HepG2 (cell line): ENCODE data around the gene NRL. TPM values are rescaled to one million over a fixed set of nuclear protein-coding genes. Genes with fewer than 3 reads are reported as not detected.

ENCODE experiments used
- ATAC-seq: fragments of 200-7000 bp; cut with Tn5 transposase; 3 replicates; pipeline ENCODE4 v1.9.1; 2020; ENCODE audit warnings: mild to moderate bottlenecking, moderate library complexity
- BruUV-seq: library from RNA; stranded (reverse); fragments of 400-500 nt; replicated peaks from 2 replicates; lab custom pipeline; 2021; lab: Mats Ljungman, UMichigan
- CTCF ChIA-PET: fragments of 300-600 bp; formaldehyde crosslinking; extraction: SDS; loops from one replicate; lab custom pipeline; 2021; ENCODE audit warnings: low total read pairs, inconsistent platforms, low intra/inter-chr PET ratio; lab: Yijun Ruan, JAX
- POLR2A ChIA-PET: fragments of 350-600 bp; sonication (Branson Sonifier 250); formaldehyde crosslinking; loops from one replicate; lab custom pipeline; 2020; ENCODE audit warnings: antibody characterized with exemption, inconsistent platforms; lab: Yijun Ruan, JAX
- DNase-seq: peaks from one replicate; pipeline ENCODE4 v3.0.0-alpha.2; 2015; ENCODE audit warnings: low spot score
- FAIRE-seq: peaks from 3 replicates; lab custom pipeline; 2011; peaks lifted over from hg19 to GRCh38; lab: Jason Lieb, UNC
- H2AFZ ChIP-seq: one replicate; pipeline ENCODE4 v1.6.1; 2011; ENCODE audit warnings: low read length, inconsistent platforms
- H3K27ac ChIP-seq: fragments of 300-600 bp; 3 replicates; pipeline ENCODE4 v1.8.0; 2011; ENCODE audit warnings: mixed run types, mild to moderate bottlenecking, mixed read lengths, low read length, inconsistent platforms; ENCODE audit not compliant: insufficient read depth; ENCODE audit errors: extremely low read length
- H3K27me3 ChIP-seq, 2 experiments: fragments of 200-600 bp in 1 of 2; 2 replicates in 1 of 2; 3 replicates in 1 of 2; pipeline versions ENCODE4 v1.6.0 to v1.8.0; 2011; ENCODE audit warnings: low read length in 2 of 2, mild to moderate bottlenecking in 2 of 2, moderate library complexity in 2 of 2, inconsistent platforms in 1 of 2; ENCODE audit not compliant: insufficient read depth in 2 of 2, control insufficient read depth in 1 of 2
- H3K36me3 ChIP-seq, 2 experiments: fragments of 200-600 bp in 1 of 2; replicated peaks in 1 of 2; 2 replicates in 1 of 2; 3 replicates in 1 of 2; pipeline versions ENCODE4 v1.5.1 to v1.8.0; 2011; ENCODE audit warnings: low read length in 2 of 2, inconsistent platforms in 1 of 2; ENCODE audit not compliant: insufficient read depth in 2 of 2, control insufficient read depth in 1 of 2
- H3K4me1 ChIP-seq: 2 replicates; pipeline ENCODE4 v1.5.1; 2012; ENCODE audit warnings: low read length, inconsistent platforms; ENCODE audit not compliant: insufficient read depth
- H3K4me2 ChIP-seq: 2 replicates; pipeline ENCODE4 v1.6.0; 2011; ENCODE audit warnings: low read depth, low read length, inconsistent platforms
- H3K4me3 ChIP-seq, 3 experiments: fragments of 200-600 bp in 1 of 3; sonication (generic), shearing (Covaris generic) in 1 of 3; replicated peaks in 1 of 3; 2 replicates each; pipeline ENCODE4 v1.5.1; 2011 to 2016; ENCODE audit warnings: low read length in 3 of 3, inconsistent platforms in 2 of 3, low read depth in 2 of 3, mild to moderate bottlenecking in 2 of 3, control low read depth in 1 of 3, mixed read lengths in 1 of 3; ENCODE audit not compliant: insufficient read depth in 1 of 3
- H3K79me2 ChIP-seq: one replicate; pipeline ENCODE4 v1.6.1; 2011; ENCODE audit warnings: low read length, inconsistent platforms; ENCODE audit not compliant: insufficient read depth
- H3K9ac ChIP-seq: 2 replicates; pipeline ENCODE4 v1.6.0; 2011; ENCODE audit warnings: mild to moderate bottlenecking, low read depth, low read length, inconsistent platforms; ENCODE audit not compliant: insufficient read depth
- H3K9me3 ChIP-seq: 2 replicates; pipeline ENCODE4 v1.5.1; 2012; ENCODE audit warnings: mild to moderate bottlenecking, low read length
- H4K20me1 ChIP-seq: 2 replicates; pipeline ENCODE4 v1.6.0; 2011; ENCODE audit warnings: inconsistent platforms, mild to moderate bottlenecking, low read length, moderate library complexity; ENCODE audit not compliant: insufficient read depth
- ATF7-NPFF ChIP-seq: sonication (generic); formaldehyde crosslinking; IDR thresholded peaks from 2 replicates; pipeline ENCODE4 v1.8.1; 2023; ENCODE audit warnings: mild to moderate bottlenecking, low read depth, missing genetic modification reagents, moderate library complexity
- ATM ChIP-seq: fragments of 450-650 bp; IDR thresholded peaks from 2 replicates; pipeline ENCODE4 v1.7.1; 2017; ENCODE audit warnings: mild to moderate bottlenecking, borderline replicate concordance
- HOXA7 ChIP-seq: sonication (generic); formaldehyde crosslinking; IDR thresholded peaks from 2 replicates; pipeline ENCODE4 v1.8.1; 2022; ENCODE audit warnings: mild to moderate bottlenecking, missing genetic modification reagents, moderate library complexity
- JUND ChIP-seq: sonication (generic); formaldehyde crosslinking; IDR thresholded peaks from 2 replicates; pipeline ENCODE4 v1.8.0; 2022; ENCODE audit warnings: mild to moderate bottlenecking, missing genetic modification reagents
- KDM6A ChIP-seq: IDR thresholded peaks from 2 replicates; pipeline ENCODE4 v1.6.1; 2016; ENCODE audit warnings: low read depth
- NFATC3 ChIP-seq: sonication (generic); formaldehyde crosslinking; IDR thresholded peaks from 2 replicates; pipeline ENCODE4 v1.5.1; 2020; ENCODE audit warnings: mild to moderate bottlenecking, missing genetic modification reagents
- NKX3-1 ChIP-seq: sonication (generic); formaldehyde crosslinking; IDR thresholded peaks from 2 replicates; pipeline ENCODE4 v1.5.0; 2020; ENCODE audit warnings: missing genetic modification reagents
- PRDM4 ChIP-seq: sonication (generic); formaldehyde crosslinking; IDR thresholded peaks from 2 replicates; pipeline ENCODE4 v1.9.0; 2021; ENCODE audit warnings: missing genetic modification reagents, borderline replicate concordance
- SATB2 ChIP-seq: sonication (generic); formaldehyde crosslinking; IDR thresholded peaks from 2 replicates; pipeline ENCODE4 v1.5.0; 2020; ENCODE audit warnings: missing genetic modification reagents
- SCMH1 ChIP-seq: sonication (generic); formaldehyde crosslinking; IDR thresholded peaks from 2 replicates; pipeline ENCODE4 v1.9.0; 2021; ENCODE audit warnings: missing genetic modification reagents, mild to moderate bottlenecking, borderline replicate concordance
- ZBTB42 ChIP-seq: sonication (generic); formaldehyde crosslinking; IDR thresholded peaks from 2 replicates; pipeline ENCODE4 v1.5.0; 2020; ENCODE audit warnings: mild to moderate bottlenecking, missing genetic modification reagents
- ZFP41 ChIP-seq: sonication (generic); formaldehyde crosslinking; IDR thresholded peaks from 2 replicates; pipeline ENCODE4 v1.4.0; 2020; ENCODE audit warnings: mild to moderate bottlenecking, missing genetic modification reagents, borderline replicate concordance
- ZNF292 ChIP-seq: sonication (generic); formaldehyde crosslinking; IDR thresholded peaks from 2 replicates; pipeline ENCODE4 v1.8.1; 2022; ENCODE audit warnings: mild to moderate bottlenecking, low read depth, missing genetic modification reagents, borderline replicate concordance
- ZNF382 ChIP-seq: sonication (generic); formaldehyde crosslinking; IDR thresholded peaks from 2 replicates; pipeline ENCODE4 v1.5.0; 2020; ENCODE audit warnings: missing genetic modification reagents, mild to moderate bottlenecking, borderline replicate concordance
- ZNF430 ChIP-seq: sonication (generic); formaldehyde crosslinking; IDR thresholded peaks from 2 replicates; pipeline ENCODE4 v1.9.0; 2021; ENCODE audit warnings: mild to moderate bottlenecking, missing genetic modification reagents
- ZNF564 ChIP-seq: sonication (generic); formaldehyde crosslinking; IDR thresholded peaks from 2 replicates; pipeline ENCODE4 v1.8.1; 2023; ENCODE audit warnings: mild to moderate bottlenecking, missing genetic modification reagents
- ZNF598 ChIP-seq: sonication (generic); formaldehyde crosslinking; IDR thresholded peaks from 2 replicates; pipeline ENCODE4 v1.5.1; 2020; ENCODE audit warnings: mild to moderate bottlenecking, missing genetic modification reagents, borderline replicate concordance
- ZNF776 ChIP-seq: sonication (generic); formaldehyde crosslinking; IDR thresholded peaks from 2 replicates; pipeline ENCODE4 v1.4.0; 2020; ENCODE audit warnings: mild to moderate bottlenecking, missing genetic modification reagents
- ZNF83 ChIP-seq: sonication (generic); formaldehyde crosslinking; IDR thresholded peaks from 2 replicates; pipeline ENCODE4 v1.4.0; 2020; ENCODE audit warnings: missing genetic modification reagents, mild to moderate bottlenecking, borderline replicate concordance
- WGBS: methylation state at CpG from one replicate; pipeline ENCODE4 v1.1.6; 2017; ENCODE audit warnings: low lambda C conversion rate; 5-methylcytosine and 5-hydroxymethylcytosine counted together
- in situ Hi-C: cut with HindIII; loops from 2 replicates; pipeline ENCODE4 v1.10.0; 2017; ENCODE audit warnings: low pct_unique_long_range_greater_than_20kb; ENCODE audit not compliant: extremely low pct_ligation_motif_present
- intact Hi-C: fragments of 100-400 bp; cut with micrococcal nuclease; formaldehyde crosslinking; loops from one replicate; pipeline ENCODE4 v1.10.0; 2022; ENCODE audit not compliant: unreplicated experiment
- polyA plus RNA-seq, 8 experiments: library from polyadenylated mRNA; depleted of rRNA in 3 of 8; stranded (reverse) in 7 of 8; unstranded in 1 of 8; fragments of >200 nt; fragmentation: Illumina TruSeq in 4 of 8; extraction: Trizol in 4 of 8; gene quantifications; 2 replicates each; pipeline versions ENCODE4 v1.2.1 to v1.2.3, GENCODE V29; 2011 to 2016; ENCODE audit warnings: low read depth in 4 of 8, missing spikeins in 1 of 8, mixed read lengths in 1 of 8; ENCODE audit not compliant: insufficient read depth in 1 of 8
- total RNA-seq, 5 experiments: library from RNA; depleted of rRNA; stranded (reverse); fragments of >200 nt; fragmentation: Illumina TruSeq; extraction: Trizol; gene quantifications; 2 replicates each; pipeline ENCODE4 v1.2.3, GENCODE V29; 2016; ENCODE audit warnings: low read depth in 1 of 5
- TF ChIP-seq, protein P1 (sequence below): sonication (generic); formaldehyde crosslinking; IDR thresholded peaks from 2 replicates; pipeline ENCODE4 v1.4.0; 2020; ENCODE audit warnings: missing genetic modification reagents, borderline replicate concordance

NRL gene
- total and polyA plus RNA-seq, 2 of the 13 experiments (the other 11 are each of a cell fraction or from before 2014, with no cell fraction given), result 2.5 to 4.7 TPM

DNA sequence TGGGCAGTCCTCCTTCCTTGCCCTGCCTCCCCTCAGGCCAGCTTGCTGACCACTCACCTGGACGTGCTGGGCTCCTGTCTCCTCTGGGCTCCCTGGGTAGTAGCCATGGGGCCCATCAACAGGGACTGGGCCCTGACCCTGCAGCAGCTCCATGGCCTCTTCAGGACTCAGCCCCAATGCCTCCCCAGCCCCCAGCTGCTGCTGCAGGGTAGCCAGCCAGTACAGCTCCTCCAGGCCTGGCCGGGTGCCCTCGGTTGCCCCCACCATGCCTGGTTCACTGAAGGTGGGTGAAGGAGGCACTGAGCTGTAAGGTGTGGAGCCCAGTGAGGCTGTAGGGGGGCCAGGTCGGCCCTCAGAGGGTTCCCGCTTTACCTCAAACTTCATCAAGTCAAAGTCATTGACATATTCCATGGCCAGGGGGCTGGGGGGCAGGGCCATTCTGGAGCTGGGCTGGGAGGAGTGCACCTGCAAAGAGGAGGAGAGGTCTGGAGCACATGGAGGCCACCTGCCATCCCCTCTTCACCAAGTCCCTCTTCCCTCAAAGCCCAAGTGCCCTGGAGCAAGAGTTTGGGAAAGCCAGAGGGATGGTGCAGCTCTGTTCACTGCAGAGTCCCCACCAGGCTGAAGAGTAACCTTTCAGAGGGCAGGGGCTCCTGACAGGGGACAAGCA, 32.2 kb downstream of the NRL start (continued):
- TF ChIP-seq ZNF292 (CRISPR knock-in tag) (no peak), ZNF564 (0 out of 2 replicates have a peak, but pooled peaks have one; percentile 17), ATF7-NPFF (CRISPR knock-in tag) (no peak; the same call in 1 of the 2 replicates), SCMH1 (CRISPR knock-in tag) (no peak), JUND (no peak), ZNF83 (CRISPR knock-in tag) (no peak), ZNF598 (CRISPR knock-in tag) (0 out of 2 replicates have a peak, but pooled peaks have one; percentile 1), HOXA7 (CRISPR knock-in tag) (peak; percentile 20; the same call in 1 of the 2 replicates), ZNF776 (CRISPR knock-in tag) (0 out of 2 replicates have a peak, but pooled peaks have one; percentile 18), ZNF430 (no peak), KDM6A (no peak), ATM (no peak), NFATC3 (CRISPR knock-in tag) (no peak)

GRCh38 chr14:24081739-24082211, 33.0 kb downstream of the NRL start:
- WGBS, result 13% methylated on average over 17 of the region's 26 CpGs
- H3K27me3 ChIP-seq, result peaks cover 19 to 75% of the 10 kb centered on the region in 2 experiments
- H3K4me1 ChIP-seq, result peaks cover 23% of the 10 kb centered on the region
- H3K27ac ChIP-seq, result no peak overlapping the region
- in situ Hi-C loops (no loop called here), intact Hi-C loops (no loop called here)
- no peaks in the 10 kb centered on the region for H4K20me1 ChIP-seq
- DNase-seq (no peak), FAIRE-seq (no peak), ATAC-seq (no peak; the same call in 2 of the 3 replicates)
- H3K4me2 ChIP-seq, result peak overlapping the region; percentile 87
- peak overlapping the region; percentile 53 to 77 (median 73); a peak in 5 of 6 replicates for H3K4me3 ChIP-seq
- CTCF ChIA-PET, result interaction anchor here (1.3 kb wide), 1 partner anchor 9 kb away, joined by 3 read pairs; no protein-coding TSS in a partner anchor
- POLR2A ChIA-PET, result interaction anchor here (0.8 to 4.9 kb wide), 24 partner anchors 9 to 775 kb away, joined by 3 to 131 read pairs (median 6); partner anchors contain the start of genes BCL2L2, CARMIL3, CHMP4A and DCAF11
- BruUV-seq, result no TSS peak
- no peaks in the 10 kb centered on the region for H3K79me2 ChIP-seq
- H3K9ac ChIP-seq, result no peak overlapping the region
- H2AFZ ChIP-seq, result no peak overlapping the region
- H3K9me3 ChIP-seq, result no peaks in the 10 kb centered on the region
- H3K36me3 ChIP-seq, result no peaks in the 10 kb centered on the region
- TF ChIP-seq ZBTB42 (CRISPR knock-in tag) (0 out of 2 replicates have a peak, but pooled peaks have one; percentile 84), ZNF382 (CRISPR knock-in tag) (no peak), ZFP41 (CRISPR knock-in tag) (0 out of 2 replicates have a peak, but pooled peaks have one; percentile 1), NKX3-1 (CRISPR knock-in tag) (no peak), SATB2 (peak; percentile 82), PRDM4 (CRISPR knock-in tag) (no peak)
- TF ChIP-seq, protein P1, sequence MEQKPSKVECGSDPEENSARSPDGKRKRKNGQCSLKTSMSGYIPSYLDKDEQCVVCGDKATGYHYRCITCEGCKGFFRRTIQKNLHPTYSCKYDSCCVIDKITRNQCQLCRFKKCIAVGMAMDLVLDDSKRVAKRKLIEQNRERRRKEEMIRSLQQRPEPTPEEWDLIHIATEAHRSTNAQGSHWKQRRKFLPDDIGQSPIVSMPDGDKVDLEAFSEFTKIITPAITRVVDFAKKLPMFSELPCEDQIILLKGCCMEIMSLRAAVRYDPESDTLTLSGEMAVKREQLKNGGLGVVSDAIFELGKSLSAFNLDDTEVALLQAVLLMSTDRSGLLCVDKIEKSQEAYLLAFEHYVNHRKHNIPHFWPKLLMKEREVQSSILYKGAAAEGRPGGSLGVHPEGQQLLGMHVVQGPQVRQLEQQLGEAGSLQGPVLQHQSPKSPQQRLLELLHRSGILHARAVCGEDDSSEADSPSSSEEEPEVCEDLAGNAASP, result 0 out of 2 replicates have a peak, but pooled peaks have one; percentile 6
